NCI-H2171 (cell line): Measurements from ENCODE around the gene NALCN.
"Not testable (repeated sequence)": the region's sequence is repeated elsewhere in the genome, so short reads cannot be mapped to it uniquely, and the experiment has no call there.

ENCODE experiments used
- DNase-seq: peaks from one replicate; lab custom pipeline; 2025; lab: John Stamatoyannopoulos, UW

NALCN gene

GRCh38 chr13:101341464-101341863 lies 74.8 kb downstream of the NALCN start:
- no peak for DNase-seq

- no peak for DNase-seq
Measured at GRCh38 chr13:101339202-101339601, 77.1 kb downstream of the NALCN start.

- DNase-seq = no peak
Measured at GRCh38 chr13:101332583-101332982, 83.7 kb downstream of the NALCN start.

- no peak for DNase-seq
Measured at GRCh38 chr13:101331731-101332130, 84.6 kb downstream of the NALCN start.

- no peak for DNase-seq
Measured at GRCh38 chr13:101327871-101328270, 88.4 kb downstream of the NALCN start.

- DNase-seq = no peak
Measured at GRCh38 chr13:101326710-101327109, 89.6 kb downstream of the NALCN start.

GRCh38 chr13:101325423-101325822 lies 90.9 kb downstream of the NALCN start:
- DNase-seq = peak; percentile 20

- no peak for DNase-seq
Measured at GRCh38 chr13:101323601-101324000, 92.7 kb downstream of the NALCN start.

GRCh38 chr13:101317986-101318523 lies 98.3 kb downstream of the NALCN start:
- DNase-seq = no peak

GRCh38 chr13:101313479-101313878 lies 102.8 kb downstream of the NALCN start:
- not testable (repeated sequence) for DNase-seq

GRCh38 chr13:101309014-101309619 lies 107.2 kb downstream of the NALCN start:
- DNase-seq = no peak

- DNase-seq = no peak
Measured at GRCh38 chr13:101308247-101309013, 107.9 kb downstream of the NALCN start.

- DNase-seq = no peak
Measured at GRCh38 chr13:101307181-101307701, 109.1 kb downstream of the NALCN start.

GRCh38 chr13:101306773-101307172 lies 109.5 kb downstream of the NALCN start:
- DNase-seq = no peak

- no peak for DNase-seq
Measured at GRCh38 chr13:101305981-101306411, 110.3 kb downstream of the NALCN start.

- no peak for DNase-seq
Measured at GRCh38 chr13:101303521-101303920, 112.8 kb downstream of the NALCN start.

- DNase-seq = no peak
Measured at GRCh38 chr13:101301053-101301452, 115.3 kb downstream of the NALCN start.

GRCh38 chr13:101300531-101300930 lies 115.8 kb downstream of the NALCN start:
- DNase-seq = no peak

- DNase-seq = no peak
Measured at GRCh38 chr13:101298517-101298916, 117.8 kb downstream of the NALCN start.

GRCh38 chr13:101297794-101298193 lies 118.5 kb downstream of the NALCN start:
- DNase-seq = no peak

- no peak for DNase-seq
Measured at GRCh38 chr13:101292711-101293110, 123.6 kb downstream of the NALCN start.

- no peak for DNase-seq
Measured at GRCh38 chr13:101291646-101292515, 124.4 kb downstream of the NALCN start.
